Gastroesophageal sphincter (tissue), 4 donors: ENCODE measurements around the gene HLA-DMB. TPM values are rescaled to one million over a fixed set of nuclear protein-coding genes. Genes with fewer than 3 reads are reported as not detected.

Experiments
- ATAC-seq: fragments of 150-250 bp; one replicate; pipeline ENCODE4 v1.9.1; 2016; ENCODE audit warnings: mild to moderate bottlenecking, moderate library complexity
- H3K27ac ChIP-seq, 4 donors: fragments of 200-600 bp; sonication (generic) in 3 of 4; 1 replicate in 3 of 4; 2 replicates in 1 of 4; pipeline ENCODE4 v1.5.1; 2016 to 2019
- H3K27me3 ChIP-seq: fragments of 200-600 bp; sonication (generic); one replicate; pipeline ENCODE4 v1.5.1; 2019
- H3K36me3 ChIP-seq, 2 donors: fragments of 200-600 bp; sonication (generic); one replicate each; pipeline ENCODE4 v1.5.1; 2019; ENCODE audit warnings: control low read depth in 1 of 2
- H3K4me1 ChIP-seq, 3 donors: fragments of 200-600 bp; sonication (generic); 1 replicate in 2 of 3; 2 replicates in 1 of 3; pipeline ENCODE4 v1.5.1; 2016 to 2019; ENCODE audit warnings: control low read depth in 2 of 3
- H3K4me3 ChIP-seq, 2 donors: fragments of 200-600 bp; sonication (generic); one replicate each; pipeline ENCODE4 v1.5.1; 2019; ENCODE audit warnings: mild to moderate bottlenecking in 1 of 2, moderate library complexity in 1 of 2
- H3K9me3 ChIP-seq, 3 donors: fragments of 200-600 bp; sonication (generic); one replicate each; pipeline ENCODE4 v1.5.1; 2017 to 2019; ENCODE audit warnings: control low read depth in 2 of 3
- EP300 ChIP-seq: sonication (generic); formaldehyde crosslinking; IDR thresholded peaks from one replicate; pipeline ENCODE4 v1.6.1; 2017; ENCODE audit warnings: antibody characterized with exemption, mild to moderate bottlenecking
- POLR2A ChIP-seq, 2 donors: fragments of 450-650 bp; IDR thresholded peaks; one replicate each; pipeline ENCODE4 v1.6.1; 2017; ENCODE audit warnings: antibody characterized with exemption in 2 of 2, mild to moderate bottlenecking in 2 of 2, moderate library complexity in 1 of 2
- POLR2AphosphoS5 ChIP-seq: sonication (generic); formaldehyde crosslinking; IDR thresholded peaks from one replicate; pipeline ENCODE4 v1.6.1; 2017; ENCODE audit warnings: antibody characterized with exemption
- WGBS, 2 donors: methylation state at CpG; one replicate each; pipeline ENCODE4 v1.1.5; 2018; ENCODE audit warnings: low coverage in 1 of 2; 5-methylcytosine and 5-hydroxymethylcytosine counted together
- total RNA-seq, 4 donors: library from RNA; depleted of rRNA; stranded (reverse); fragments of >200 nt; gene quantifications; one replicate each; pipeline ENCODE4 v1.1.0, GENCODE V29; 2016
- TF ChIP-seq, protein P1 (sequence below), 4 experiments: fragments of 200-600 bp in 2 of 4; fragments of 450-650 bp in 2 of 4; sonication (generic) in 1 of 4; IDR thresholded peaks; one replicate each; pipeline ENCODE4 v1.5.1; 2017 to 2019; ENCODE audit warnings: antibody characterized with exemption in 4 of 4, mild to moderate bottlenecking in 2 of 4, moderate library complexity in 2 of 4

The HLA-DMB gene
- total RNA-seq, 4 donors from 2014 or later, result 7.3 to 26.0 (median 11.6) TPM

- no peak overlapping the region for H3K27ac ChIP-seq
- TF ChIP-seq EP300 (no peak), POLR2AphosphoS5 (no peak), POLR2A (IDR thresholded peaks at IDR 0.05) (no peak)
- TF ChIP-seq, protein P1, sequence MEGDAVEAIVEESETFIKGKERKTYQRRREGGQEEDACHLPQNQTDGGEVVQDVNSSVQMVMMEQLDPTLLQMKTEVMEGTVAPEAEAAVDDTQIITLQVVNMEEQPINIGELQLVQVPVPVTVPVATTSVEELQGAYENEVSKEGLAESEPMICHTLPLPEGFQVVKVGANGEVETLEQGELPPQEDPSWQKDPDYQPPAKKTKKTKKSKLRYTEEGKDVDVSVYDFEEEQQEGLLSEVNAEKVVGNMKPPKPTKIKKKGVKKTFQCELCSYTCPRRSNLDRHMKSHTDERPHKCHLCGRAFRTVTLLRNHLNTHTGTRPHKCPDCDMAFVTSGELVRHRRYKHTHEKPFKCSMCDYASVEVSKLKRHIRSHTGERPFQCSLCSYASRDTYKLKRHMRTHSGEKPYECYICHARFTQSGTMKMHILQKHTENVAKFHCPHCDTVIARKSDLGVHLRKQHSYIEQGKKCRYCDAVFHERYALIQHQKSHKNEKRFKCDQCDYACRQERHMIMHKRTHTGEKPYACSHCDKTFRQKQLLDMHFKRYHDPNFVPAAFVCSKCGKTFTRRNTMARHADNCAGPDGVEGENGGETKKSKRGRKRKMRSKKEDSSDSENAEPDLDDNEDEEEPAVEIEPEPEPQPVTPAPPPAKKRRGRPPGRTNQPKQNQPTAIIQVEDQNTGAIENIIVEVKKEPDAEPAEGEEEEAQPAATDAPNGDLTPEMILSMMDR (IDR thresholded peaks at IDR 0.05), result no peak
- WGBS, 2 donors, result 44 to 81% methylated on average over 1 of the region's 1 CpG
- no peaks in the 10 kb centered on the region for H3K27me3 ChIP-seq
- H3K4me3 ChIP-seq, result no peak overlapping the region
- H3K4me1 ChIP-seq, result peaks cover 2 to 18% (median 4%) of the 10 kb centered on the region in 3 donors
- ATAC-seq, result no peak
- no peaks in the 10 kb centered on the region for H3K9me3 ChIP-seq
- H3K36me3 ChIP-seq, result no peaks in the 10 kb centered on the region
Measured at GRCh38 chr6:32962213-32962826, 21.5 kb upstream of the HLA-DMB start.

DNA sequence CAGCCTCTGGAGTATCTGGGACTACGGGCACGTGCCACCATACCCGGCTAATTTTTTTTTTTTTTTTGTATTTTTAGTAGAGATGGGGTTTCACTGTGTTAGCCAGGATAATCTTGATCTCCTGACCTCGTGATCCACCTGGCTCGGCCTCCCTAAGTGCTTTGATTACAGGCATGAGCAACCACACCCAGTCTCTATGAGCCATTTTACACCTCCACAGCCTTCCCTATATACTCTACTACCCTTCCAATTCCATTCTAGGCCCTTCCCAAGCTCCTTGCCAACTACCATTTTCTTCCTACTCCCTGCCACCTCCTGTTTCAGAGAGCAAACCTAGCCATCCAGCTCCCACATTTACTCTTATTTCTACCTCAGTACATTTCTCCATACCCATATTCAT, 19.7 kb upstream of the HLA-DMB start:
- Histone ChIP-seq H3K27me3 (no peaks in the 10 kb centered on the region), H3K27ac (no peak overlapping the region), H3K4me3 (no peak overlapping the region), H3K9me3 (no peaks in the 10 kb centered on the region), H3K36me3 (no peaks in the 10 kb centered on the region), H3K4me1 (peaks cover 0 to under 1% (median 0%) of the 10 kb centered on the region in 3 donors)
- TF ChIP-seq, protein P1 (IDR thresholded peaks at IDR 0.05), result no peak
- TF ChIP-seq POLR2AphosphoS5 (no peak), POLR2A (IDR thresholded peaks at IDR 0.05) (no peak), EP300 (no peak)
- WGBS, 2 donors, result 80 to 94% methylated on average over 1 to 5 of the region's 5 CpGs
- ATAC-seq, result no peak

- TF ChIP-seq POLR2A (IDR thresholded peaks at IDR 0.05) (no peak), EP300 (no peak), POLR2AphosphoS5 (no peak)
- TF ChIP-seq, protein P1 (IDR thresholded peaks at IDR 0.05), result no peak
- Histone ChIP-seq H3K27ac (no peak overlapping the region), H3K9me3 (no peaks in the 10 kb centered on the region), H3K4me3 (no peak overlapping the region), H3K36me3 (no peaks in the 10 kb centered on the region), H3K4me1 (peaks cover 0 to 19% (median 0%) of the 10 kb centered on the region in 3 donors), H3K27me3 (no peaks in the 10 kb centered on the region)
- no peak for ATAC-seq
- WGBS, 2 donors, result 78 to 88% methylated on average over 2 of the region's 2 CpGs
Measured at GRCh38 chr6:32956176-32956575, 15.3 kb upstream of the HLA-DMB start.

GRCh38 chr6:32954986-32955802, 14.4 kb upstream of the HLA-DMB start:
- TF ChIP-seq, protein P1 (IDR thresholded peaks at IDR 0.05), result no peak
- TF ChIP-seq POLR2AphosphoS5 (no peak), EP300 (no peak), POLR2A (IDR thresholded peaks at IDR 0.05) (no peak)
- no peaks in the 10 kb centered on the region for H3K9me3 ChIP-seq
- ATAC-seq, result no peak
- H3K27me3 ChIP-seq, result no peaks in the 10 kb centered on the region
- no peaks in the 10 kb centered on the region for H3K36me3 ChIP-seq
- no peak overlapping the region for H3K4me3 ChIP-seq
- H3K4me1 ChIP-seq, result peaks cover 0 to 19% (median 0%) of the 10 kb centered on the region in 3 donors
- WGBS, 2 donors, result 44 to 49% methylated on average over 2 to 3 of the region's 3 CpGs
- H3K27ac ChIP-seq, result no peak overlapping the region
